Measurements from ENCODE around the gene B4GALT3.

- no peak for TF ChIP-seq GATA3 (IDR thresholded peaks at IDR 0.05; ENCODE audit: low read depth, low read length)
- no peak for TF ChIP-seq GATA2 (IDR thresholded peaks at IDR 0.05; ENCODE audit: low read depth, low read length)
Observed at GRCh38 chr1:161168906-161169305, 8.4 kb downstream of the B4GALT3 start.

All from SH-SY5Y (cell line).